T-cell (primary cell): Measurements from ENCODE around the gene STRBP. TPM values are rescaled to one million over a fixed set of nuclear protein-coding genes. Genes with fewer than 3 reads are reported as not detected.

Experiments used
- ATAC-seq, 4 experiments: fragments of 200-7000 bp in 3 of 4; fragments of 150-1000 bp in 1 of 4; cut with Tn5 transposase; replicated peaks in 1 of 4; 1 replicate in 3 of 4; 2 replicates in 1 of 4; pipeline ENCODE4 v1.10.0; 2021; ENCODE audit warnings: moderate library complexity in 3 of 4, mild to moderate bottlenecking in 2 of 4, moderate number of reproducible peaks in 1 of 4
- CTCF ChIA-PET, 2 donors: fragments of 300-600 bp; sonication (Branson Sonifier 250); formaldehyde crosslinking; loops; one replicate each; lab custom pipeline; 2022; ENCODE audit warnings: antibody characterized with exemption in 2 of 2; lab: Charles Lee
- POLR2A ChIA-PET, 2 donors: fragments of 300-600 bp; sonication (Branson Sonifier 250); formaldehyde crosslinking; loops; one replicate each; lab custom pipeline; 2022; ENCODE audit warnings: antibody characterized with exemption in 2 of 2; lab: Charles Lee
- DNase-seq, 35 experiments: peaks; one replicate each; pipeline versions ENCODE4 v3.0.0 to v3.0.0-alpha.2; 2013 to 2023
- H3K27ac ChIP-seq: one replicate; pipeline ENCODE4 v1.5.1; 2013; ENCODE audit warnings: low read length
- H3K27me3 ChIP-seq, 2 experiments: replicated peaks in 1 of 2; 1 replicate in 1 of 2; 2 replicates in 1 of 2; pipeline versions ENCODE4 v1.6.1 to v1.7.0; 2013; ENCODE audit warnings: low read length in 1 of 2, mixed read lengths in 1 of 2; ENCODE audit not compliant: control insufficient read depth in 2 of 2, insufficient read depth in 2 of 2; ENCODE audit errors: extremely low read depth in 1 of 2
- H3K36me3 ChIP-seq, 2 donors: 1 replicate in 1 of 2; 2 replicates in 1 of 2; pipeline versions ENCODE4 v1.6.1 to v1.7.0; 2013; ENCODE audit warnings: low read length in 1 of 2; ENCODE audit not compliant: control insufficient read depth in 2 of 2, insufficient read depth in 1 of 2; ENCODE audit errors: extremely low read depth in 1 of 2
- H3K4me1 ChIP-seq, 2 experiments: 1 replicate in 1 of 2; 2 replicates in 1 of 2; pipeline versions ENCODE4 v1.6.1 to v1.7.0; 2013; ENCODE audit warnings: low read length in 2 of 2, mixed read lengths in 1 of 2; ENCODE audit not compliant: insufficient read depth in 2 of 2, control insufficient read depth in 1 of 2; ENCODE audit errors: extremely low read depth in 1 of 2
- H3K4me3 ChIP-seq, 2 donors: 1 replicate in 1 of 2; 2 replicates in 1 of 2; pipeline versions ENCODE4 v1.5.1 to v1.7.0; 2013; ENCODE audit warnings: mild to moderate bottlenecking in 2 of 2, low read length in 1 of 2, moderate library complexity in 1 of 2; ENCODE audit not compliant: control insufficient read depth in 1 of 2; ENCODE audit errors: extremely low read depth in 1 of 2
- H3K9me3 ChIP-seq: 2 replicates; pipeline ENCODE4 v1.7.0; 2013
- H3K27ac Mint-ChIP-seq, 2 donors: one replicate each; pipeline ENCODE4 v1.8.0; 2020 to 2021; ENCODE audit warnings: mild to moderate bottlenecking in 2 of 2, mixed read lengths in 2 of 2
- H3K27me3 Mint-ChIP-seq, 2 donors: one replicate each; pipeline ENCODE4 v1.8.0; 2021 to 2022; ENCODE audit warnings: mixed read lengths in 2 of 2
- H3K36me3 Mint-ChIP-seq: one replicate; pipeline ENCODE4 v1.8.0; 2021; ENCODE audit warnings: mixed read lengths
- H3K4me1 Mint-ChIP-seq, 3 donors: one replicate each; pipeline ENCODE4 v1.8.0; 2020 to 2022; ENCODE audit warnings: mixed read lengths in 3 of 3, mild to moderate bottlenecking in 1 of 3
- H3K4me3 Mint-ChIP-seq, 3 donors: one replicate each; pipeline ENCODE4 v1.8.0; 2020 to 2022; ENCODE audit warnings: mild to moderate bottlenecking in 3 of 3, mixed read lengths in 3 of 3, moderate library complexity in 3 of 3
- H3K9me3 Mint-ChIP-seq, 3 donors: one replicate each; pipeline ENCODE4 v1.8.0; 2020 to 2022; ENCODE audit warnings: mixed read lengths in 3 of 3
- WGBS: methylation state at CpG from one replicate; pipeline ENCODE4 v1.1.5; 2013; ENCODE audit warnings: missing lambda C conversion rate; ENCODE audit not compliant: insufficient coverage; 5-methylcytosine and 5-hydroxymethylcytosine counted together
- total RNA-seq, 35 experiments: library from RNA in 6 of 35; stranded (reverse) in 6 of 35; fragments of 120-200 nt in 1 of 35; gene quantifications; one replicate each; pipeline versions ENCODE4 v1.2.1 to v1.2.4 and lab custom pipeline; 2013 to 2026

STRBP gene
- total RNA-seq, 5 donors from 2014 or later (not counting 1 experiment from before 2014, with no cell fraction given), result 18.6 to 26.9 (median 20.0) TPM

DNA sequence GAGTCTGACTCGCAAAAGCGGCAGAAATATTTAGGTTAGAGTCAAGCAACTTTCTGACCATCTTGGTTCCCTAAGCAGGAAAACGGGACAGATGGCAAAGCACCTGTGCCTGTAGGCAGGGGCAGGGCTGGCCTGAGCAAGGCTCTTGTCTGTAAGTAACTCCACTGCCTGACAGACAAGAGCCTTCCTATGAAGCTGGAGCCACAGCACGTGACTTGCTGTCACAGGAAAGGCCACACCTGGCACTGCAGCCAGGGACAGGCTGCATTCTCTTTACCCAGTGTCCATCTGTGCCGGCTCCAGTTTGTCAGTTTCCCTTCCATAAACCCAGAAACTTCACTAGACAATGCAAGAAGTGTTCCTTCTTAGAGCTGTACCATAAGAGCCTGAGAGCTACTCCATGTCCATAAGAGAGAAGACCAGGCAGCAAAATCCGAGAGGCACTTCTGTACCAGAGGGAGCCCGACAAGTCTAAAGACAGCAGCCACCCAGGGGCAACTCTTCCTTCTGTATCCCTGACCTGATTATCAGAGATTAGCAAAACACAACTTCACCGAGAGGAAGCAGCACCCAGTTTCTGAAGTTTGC, 156.9 kb downstream of the STRBP start:
- H3K4me3 Mint-ChIP-seq, result no peak overlapping the region
- H3K4me3 ChIP-seq, result no peak overlapping the region
- no peaks in the 10 kb centered on the region for H3K9me3 ChIP-seq
- H3K27ac Mint-ChIP-seq, result peak overlapping the region; percentile 85 to 90
- CTCF ChIA-PET, result interaction anchor here in 1 of 2 donors (0.6 kb wide), 1 partner anchor 13 kb away, joined by 3 read pairs; no protein-coding TSS in a partner anchor
- peaks cover 14 to 23% of the 10 kb centered on the region in 2 donors for H3K36me3 ChIP-seq
- H3K4me1 Mint-ChIP-seq, result peaks cover 17 to 22% (median 21%) of the 10 kb centered on the region in 3 donors
- ATAC-seq (no peak), DNase-seq (peak in 3 of 35 experiments; percentile 6 to 18 (median 9))
- WGBS, result 51% methylated on average over 7 of the region's 8 CpGs
- H3K4me1 ChIP-seq, result peaks cover 0 to 11% of the 10 kb centered on the region in 2 experiments
- H3K27me3 ChIP-seq, result no peaks in the 10 kb centered on the region
- no peaks in the 10 kb centered on the region for H3K27me3 Mint-ChIP-seq
- peaks cover 26% of the 10 kb centered on the region for H3K36me3 Mint-ChIP-seq
- peak overlapping the region; percentile 34 for H3K27ac ChIP-seq
- no peaks in the 10 kb centered on the region for H3K9me3 Mint-ChIP-seq
- POLR2A ChIA-PET, result no interaction called here

GRCh38 chr9:123109540-123110279, 158.7 kb downstream of the STRBP start:
- H3K27me3 Mint-ChIP-seq, result no peaks in the 10 kb centered on the region
- Histone ChIP-seq H3K27ac (no peak overlapping the region), H3K27me3 (no peaks in the 10 kb centered on the region), H3K4me1 (peaks cover 0 to 11% of the 10 kb centered on the region in 2 experiments), H3K9me3 (no peaks in the 10 kb centered on the region), H3K36me3 (peaks cover 14 to 29% of the 10 kb centered on the region in 2 donors), H3K4me3 (no peak overlapping the region)
- H3K27ac Mint-ChIP-seq, result peak overlapping the region; percentile 13 to 47
- H3K36me3 Mint-ChIP-seq, result peaks cover 20% of the 10 kb centered on the region
- ChIA-PET CTCF (no interaction called here), POLR2A (no interaction called here)
- no peak overlapping the region for H3K4me3 Mint-ChIP-seq
- no peak for ATAC-seq
- peaks cover 17 to 22% (median 21%) of the 10 kb centered on the region in 3 donors for H3K4me1 Mint-ChIP-seq
- DNase-seq, result no peak
- WGBS, result 97% methylated on average over 10 of the region's 15 CpGs
- H3K9me3 Mint-ChIP-seq, result no peaks in the 10 kb centered on the region

GRCh38 chr9:123108976-123109375, 159.4 kb downstream of the STRBP start:
- peaks cover 19% of the 10 kb centered on the region for H3K36me3 Mint-ChIP-seq
- DNase-seq (no peak), ATAC-seq (no peak)
- Histone ChIP-seq H3K27me3 (no peaks in the 10 kb centered on the region), H3K4me3 (no peak overlapping the region), H3K9me3 (no peaks in the 10 kb centered on the region), H3K36me3 (peaks cover 14 to 31% of the 10 kb centered on the region in 2 donors), H3K27ac (no peak overlapping the region), H3K4me1 (peaks cover 0 to 11% of the 10 kb centered on the region in 2 experiments)
- H3K4me1 Mint-ChIP-seq, result peaks cover 17 to 22% (median 21%) of the 10 kb centered on the region in 3 donors
- POLR2A ChIA-PET, result no interaction called here
- no peak overlapping the region for H3K27ac Mint-ChIP-seq
- no peak overlapping the region for H3K4me3 Mint-ChIP-seq
- CTCF ChIA-PET, result no interaction called here
- no peaks in the 10 kb centered on the region for H3K9me3 Mint-ChIP-seq
- H3K27me3 Mint-ChIP-seq, result no peaks in the 10 kb centered on the region
- 100% methylated on average over 8 of the region's 9 CpGs for WGBS

GRCh38 chr9:123107639-123108285, 160.6 kb downstream of the STRBP start:
- Histone ChIP-seq H3K4me3 (no peak overlapping the region), H3K4me1 (peaks cover 0 to 11% of the 10 kb centered on the region in 2 experiments), H3K27ac (no peak overlapping the region), H3K9me3 (no peaks in the 10 kb centered on the region), H3K36me3 (peaks cover 18 to 41% of the 10 kb centered on the region in 2 donors), H3K27me3 (no peaks in the 10 kb centered on the region)
- Mint-ChIP-seq H3K4me3 (no peak overlapping the region), H3K27ac (peak overlapping the region in 1 of 2 donors; percentile 19), H3K27me3 (no peaks in the 10 kb centered on the region), H3K36me3 (peaks cover 23% of the 10 kb centered on the region), H3K9me3 (no peaks in the 10 kb centered on the region), H3K4me1 (peaks cover 17 to 21% (median 19%) of the 10 kb centered on the region in 3 donors)
- CTCF ChIA-PET, result no interaction called here
- 89% methylated on average over 8 of the region's 11 CpGs for WGBS
- DNase-seq (no peak), ATAC-seq (no peak)
- POLR2A ChIA-PET, result no interaction called here

GRCh38 chr9:123105490-123105889, 162.9 kb downstream of the STRBP start:
- H3K27ac Mint-ChIP-seq, result peak overlapping the region in 1 of 2 donors; percentile 8
- ATAC-seq, result no peak
- H3K36me3 Mint-ChIP-seq, result peaks cover 38% of the 10 kb centered on the region
- no peaks in the 10 kb centered on the region for H3K9me3 Mint-ChIP-seq
- H3K4me1 Mint-ChIP-seq, result no peaks in the 10 kb centered on the region
- H3K9me3 ChIP-seq, result no peaks in the 10 kb centered on the region
- 100% methylated on average over 2 of the region's 5 CpGs for WGBS
- no peak for DNase-seq
- CTCF ChIA-PET, result no interaction called here
- no peak overlapping the region for H3K27ac ChIP-seq
- peaks cover 16 to 51% of the 10 kb centered on the region in 2 donors for H3K36me3 ChIP-seq
- no peaks in the 10 kb centered on the region for H3K27me3 Mint-ChIP-seq
- H3K4me3 ChIP-seq, result no peak overlapping the region
- POLR2A ChIA-PET, result no interaction called here
- H3K27me3 ChIP-seq, result no peaks in the 10 kb centered on the region
- no peak overlapping the region for H3K4me3 Mint-ChIP-seq
- no peaks in the 10 kb centered on the region for H3K4me1 ChIP-seq

GRCh38 chr9:123104807-123105206, 163.6 kb downstream of the STRBP start:
- Histone ChIP-seq H3K9me3 (no peaks in the 10 kb centered on the region), H3K36me3 (peaks cover 13 to 52% of the 10 kb centered on the region in 2 donors), H3K27me3 (no peaks in the 10 kb centered on the region), H3K4me1 (no peaks in the 10 kb centered on the region), H3K27ac (no peak overlapping the region), H3K4me3 (no peak overlapping the region)
- H3K9me3 Mint-ChIP-seq, result no peaks in the 10 kb centered on the region
- no peaks in the 10 kb centered on the region for H3K27me3 Mint-ChIP-seq
- DNase-seq, result no peak
- H3K4me1 Mint-ChIP-seq, result no peaks in the 10 kb centered on the region
- WGBS, result 81% methylated on average over 5 of the region's 7 CpGs
- ChIA-PET POLR2A (no interaction called here), CTCF (no interaction called here)
- no peak overlapping the region for H3K4me3 Mint-ChIP-seq
- peaks cover 38% of the 10 kb centered on the region for H3K36me3 Mint-ChIP-seq
- no peak for ATAC-seq
- H3K27ac Mint-ChIP-seq, result peak overlapping the region in 1 of 2 donors; percentile 56
